Amniotic epithelial cell (primary cell): ENCODE results near the gene TACR2.

ENCODE experiments used
- DNase-seq: peaks from one replicate; pipeline ENCODE4 v3.0.0-alpha.2; 2010; ENCODE audit warnings: low read depth

The TACR2 gene

GRCh38 chr10:69402386-69402785, 14.3 kb downstream of the TACR2 start:
- DNase-seq = no peak

GRCh38 chr10:69401416-69401815, 15.3 kb downstream of the TACR2 start:
- no peak for DNase-seq

- DNase-seq = no peak
These were observed 15.8 kb downstream of the TACR2 start for GRCh38 chr10:69400936-69401335.

GRCh38 chr10:69398466-69398865, 18.3 kb downstream of the TACR2 start:
- DNase-seq = no peak

- DNase-seq = peak; percentile 73
These were observed 18.7 kb downstream of the TACR2 start for GRCh38 chr10:69397972-69398371.

GRCh38 chr10:69394020-69394419, 22.7 kb downstream of the TACR2 start:
- DNase-seq = no peak

GRCh38 chr10:69392481-69393000, 24.2 kb downstream of the TACR2 start:
- peak; percentile 66 for DNase-seq

- DNase-seq = no peak
These were observed 25.6 kb downstream of the TACR2 start for GRCh38 chr10:69391158-69391557.

GRCh38 chr10:69389827-69390490, 26.8 kb downstream of the TACR2 start:
- DNase-seq = peak; percentile 32

- no peak for DNase-seq
These were observed 28.2 kb downstream of the TACR2 start for GRCh38 chr10:69388488-69388887.

GRCh38 chr10:69387500-69387899, 29.2 kb downstream of the TACR2 start:
- DNase-seq = no peak

GRCh38 chr10:69385454-69386350, 31.0 kb downstream of the TACR2 start:
- DNase-seq = no peak

GRCh38 chr10:69384320-69384719, 32.4 kb downstream of the TACR2 start:
- DNase-seq = no peak

GRCh38 chr10:69383558-69383957, 33.2 kb downstream of the TACR2 start:
- DNase-seq = peak; percentile 68

GRCh38 chr10:69382382-69383117, 34.2 kb downstream of the TACR2 start:
- DNase-seq = peak; percentile 97

- no peak for DNase-seq
These were observed 36.9 kb downstream of the TACR2 start for GRCh38 chr10:69379800-69380199.

GRCh38 chr10:69377933-69378332, 38.8 kb downstream of the TACR2 start:
- no peak for DNase-seq

- no peak for DNase-seq
These were observed 39.5 kb downstream of the TACR2 start for GRCh38 chr10:69377191-69377590.

GRCh38 chr10:69376662-69377061, 40.1 kb downstream of the TACR2 start:
- no peak for DNase-seq

- no peak for DNase-seq
These were observed 41.2 kb downstream of the TACR2 start for GRCh38 chr10:69375307-69376151.

- DNase-seq = no peak
These were observed 41.8 kb downstream of the TACR2 start for GRCh38 chr10:69374931-69375306.

GRCh38 chr10:69374242-69374641, 42.5 kb downstream of the TACR2 start:
- DNase-seq = no peak
